ENCODE measurements around the gene HDAC9.

Gene HDAC9

GRCh38 chr7:18798088-18798906 lies 302.7 kb downstream of the HDAC9 start:
- Histone ChIP-seq H3K27me3 (ENCODE audit: insufficient read depth, low read length, poor library complexity, severe bottlenecking) (no peaks in the 10 kb centered on the region), H3K79me2 (ENCODE audit: insufficient read depth, low read length) (no peaks in the 10 kb centered on the region), H4K20me1 (ENCODE audit: insufficient read depth, low read length, poor library complexity, severe bottlenecking) (no peaks in the 10 kb centered on the region), H3K36me3 (ENCODE audit: insufficient read depth, low read length) (no peaks in the 10 kb centered on the region), H3K9me2 (replicated peaks; ENCODE audit: low read depth, low read length) (no peaks in the 10 kb centered on the region), H3K9ac (ENCODE audit: low read depth, low read length, poor library complexity, severe bottlenecking) (no peak overlapping the region), H2AFZ (ENCODE audit: low read length) (no peak overlapping the region), H3K4me3 (ENCODE audit: low read length, poor library complexity, severe bottlenecking) (no peak overlapping the region), H3K9me3 (ENCODE audit: insufficient read depth, low read depth, low read length) (no peaks in the 10 kb centered on the region), H3F3A (ENCODE audit: low read depth) (no peaks in the 10 kb centered on the region), H3K4me1 (ENCODE audit: insufficient read depth, low read length, poor library complexity, severe bottlenecking) (no peaks in the 10 kb centered on the region), H3K4me2 (ENCODE audit: low read depth, low read length, poor library complexity, severe bottlenecking) (no peak overlapping the region)
- no peak for TF ChIP-seq CTCF (conservative IDR thresholded peaks at IDR 0.05; ENCODE audit: low read length)

- Histone ChIP-seq H3K4me2 (ENCODE audit: low read depth, low read length, poor library complexity, severe bottlenecking) (no peak overlapping the region), H4K20me1 (ENCODE audit: insufficient read depth, low read length, poor library complexity, severe bottlenecking) (no peaks in the 10 kb centered on the region), H3K36me3 (ENCODE audit: insufficient read depth, low read length) (no peaks in the 10 kb centered on the region), H3K27me3 (ENCODE audit: insufficient read depth, low read length, poor library complexity, severe bottlenecking) (no peaks in the 10 kb centered on the region), H3K9ac (ENCODE audit: low read depth, low read length, poor library complexity, severe bottlenecking) (no peak overlapping the region), H3K9me2 (replicated peaks; ENCODE audit: low read depth, low read length) (no peaks in the 10 kb centered on the region), H3K9me3 (ENCODE audit: insufficient read depth, low read depth, low read length) (no peaks in the 10 kb centered on the region), H3K4me1 (ENCODE audit: insufficient read depth, low read length, poor library complexity, severe bottlenecking) (no peaks in the 10 kb centered on the region), H3K4me3 (ENCODE audit: low read length, poor library complexity, severe bottlenecking) (no peak overlapping the region), H2AFZ (ENCODE audit: low read length) (no peak overlapping the region), H3F3A (ENCODE audit: low read depth) (no peaks in the 10 kb centered on the region), H3K79me2 (ENCODE audit: insufficient read depth, low read length) (no peaks in the 10 kb centered on the region)
- TF ChIP-seq CTCF (conservative IDR thresholded peaks at IDR 0.05; ENCODE audit: low read length) = no peak
- TF ChIP-seq EZH2phosphoT487 (IDR thresholded peaks at IDR 0.05; ENCODE audit: borderline replicate concordance) = no peak
Observed at GRCh38 chr7:18799899-18800298, 304.4 kb downstream of the HDAC9 start.

- Histone ChIP-seq H3K27me3 (ENCODE audit: insufficient read depth, low read length, poor library complexity, severe bottlenecking) (no peaks in the 10 kb centered on the region), H3F3A (ENCODE audit: low read depth) (no peaks in the 10 kb centered on the region), H3K36me3 (ENCODE audit: insufficient read depth, low read length) (no peaks in the 10 kb centered on the region), H3K9me3 (ENCODE audit: insufficient read depth, low read depth, low read length) (no peaks in the 10 kb centered on the region), H3K4me3 (ENCODE audit: low read length, poor library complexity, severe bottlenecking) (no peak overlapping the region), H2AFZ (ENCODE audit: low read length) (no peak overlapping the region), H3K79me2 (ENCODE audit: insufficient read depth, low read length) (no peaks in the 10 kb centered on the region), H3K9ac (ENCODE audit: low read depth, low read length, poor library complexity, severe bottlenecking) (no peak overlapping the region), H4K20me1 (ENCODE audit: insufficient read depth, low read length, poor library complexity, severe bottlenecking) (no peaks in the 10 kb centered on the region), H3K4me1 (ENCODE audit: insufficient read depth, low read length, poor library complexity, severe bottlenecking) (no peaks in the 10 kb centered on the region), H3K4me2 (ENCODE audit: low read depth, low read length, poor library complexity, severe bottlenecking) (no peak overlapping the region), H3K9me2 (replicated peaks; ENCODE audit: low read depth, low read length) (no peaks in the 10 kb centered on the region)
- TF ChIP-seq EZH2phosphoT487 (IDR thresholded peaks at IDR 0.05; ENCODE audit: borderline replicate concordance) (no peak), CTCF (conservative IDR thresholded peaks at IDR 0.05; ENCODE audit: low read length) (no peak)
Observed at GRCh38 chr7:18803923-18804322, 308.4 kb downstream of the HDAC9 start.

Measured in Loucy (cell line).